ENCODE data around the gene ATP2A1.
A peak's percentile ranks its signal among the peaks of the same experiment; 100 is the strongest.

ATP2A1 gene
- long read RNA-seq, partial matches to known transcripts = 4 of 5 reads
- long read RNA-seq, other reads (novel, unspliced or antisense) = 1 of 5 reads

DNA sequence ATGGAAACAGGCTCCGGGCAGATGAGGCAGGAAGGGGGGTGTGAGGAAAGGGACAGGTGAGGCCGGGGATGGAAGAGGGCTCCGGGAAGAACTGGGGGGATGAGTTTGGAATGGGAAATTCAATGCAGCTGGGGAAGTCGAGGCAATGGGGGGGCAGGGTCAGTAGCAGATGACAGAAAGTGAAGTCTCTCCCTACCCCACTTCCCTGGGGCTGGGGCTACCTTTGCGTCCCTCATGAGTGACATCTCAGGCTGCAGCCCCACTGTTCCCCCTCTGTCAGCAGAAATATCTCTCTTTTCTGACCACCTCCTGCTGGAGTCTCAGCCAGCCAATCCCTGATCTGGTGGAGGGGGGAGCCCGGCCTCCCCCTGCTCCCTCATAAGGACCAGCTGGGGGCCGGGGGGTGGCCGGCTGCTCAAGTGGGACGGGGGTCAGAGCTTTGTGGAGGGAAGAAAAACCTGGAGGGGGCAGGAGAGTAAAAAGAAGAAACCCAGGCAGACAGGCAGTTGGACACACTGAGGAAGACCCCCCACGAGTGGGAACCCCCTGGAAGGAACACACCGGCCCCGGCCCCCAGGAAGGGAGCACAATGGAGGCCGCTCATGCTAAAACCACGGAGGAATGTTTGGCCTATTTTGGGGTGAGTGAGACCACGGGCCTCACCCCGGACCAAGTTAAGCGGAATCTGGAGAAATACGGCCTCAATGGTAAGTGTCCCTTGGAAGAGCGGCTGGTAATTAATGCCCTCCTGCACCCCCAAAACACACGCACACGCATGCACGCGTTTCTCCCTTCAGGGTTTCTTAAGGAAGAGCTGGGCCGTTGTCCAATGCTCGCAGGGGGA is at the start of gene ATP2A1:
Gene ATP2A1, plus strand, starts transcription at position 406 of the 844 bp plus-strand sequence. Its CDS starts 184 bp downstream, at position 590.
- DNase-seq (ENCODE audit: low read depth in 1 of 2, low spot score in 1 of 2) = no peak
- Histone ChIP-seq H3K27ac (replicated peaks) (no peak within 1 kb of the TSS), H3K27me3 (ENCODE audit: insufficient read depth, poor library complexity, severe bottlenecking) (no peaks in the 10 kb centered on the region), H3K4me3 (replicated peaks; ENCODE audit: insufficient read depth, low read length) (peak within 1 kb of the TSS; percentile 67)
- TF ChIP-seq, protein P1, sequence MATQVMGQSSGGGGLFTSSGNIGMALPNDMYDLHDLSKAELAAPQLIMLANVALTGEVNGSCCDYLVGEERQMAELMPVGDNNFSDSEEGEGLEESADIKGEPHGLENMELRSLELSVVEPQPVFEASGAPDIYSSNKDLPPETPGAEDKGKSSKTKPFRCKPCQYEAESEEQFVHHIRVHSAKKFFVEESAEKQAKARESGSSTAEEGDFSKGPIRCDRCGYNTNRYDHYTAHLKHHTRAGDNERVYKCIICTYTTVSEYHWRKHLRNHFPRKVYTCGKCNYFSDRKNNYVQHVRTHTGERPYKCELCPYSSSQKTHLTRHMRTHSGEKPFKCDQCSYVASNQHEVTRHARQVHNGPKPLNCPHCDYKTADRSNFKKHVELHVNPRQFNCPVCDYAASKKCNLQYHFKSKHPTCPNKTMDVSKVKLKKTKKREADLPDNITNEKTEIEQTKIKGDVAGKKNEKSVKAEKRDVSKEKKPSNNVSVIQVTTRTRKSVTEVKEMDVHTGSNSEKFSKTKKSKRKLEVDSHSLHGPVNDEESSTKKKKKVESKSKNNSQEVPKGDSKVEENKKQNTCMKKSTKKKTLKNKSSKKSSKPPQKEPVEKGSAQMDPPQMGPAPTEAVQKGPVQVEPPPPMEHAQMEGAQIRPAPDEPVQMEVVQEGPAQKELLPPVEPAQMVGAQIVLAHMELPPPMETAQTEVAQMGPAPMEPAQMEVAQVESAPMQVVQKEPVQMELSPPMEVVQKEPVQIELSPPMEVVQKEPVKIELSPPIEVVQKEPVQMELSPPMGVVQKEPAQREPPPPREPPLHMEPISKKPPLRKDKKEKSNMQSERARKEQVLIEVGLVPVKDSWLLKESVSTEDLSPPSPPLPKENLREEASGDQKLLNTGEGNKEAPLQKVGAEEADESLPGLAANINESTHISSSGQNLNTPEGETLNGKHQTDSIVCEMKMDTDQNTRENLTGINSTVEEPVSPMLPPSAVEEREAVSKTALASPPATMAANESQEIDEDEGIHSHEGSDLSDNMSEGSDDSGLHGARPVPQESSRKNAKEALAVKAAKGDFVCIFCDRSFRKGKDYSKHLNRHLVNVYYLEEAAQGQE (IDR thresholded peaks at IDR 0.05; ENCODE audit: insufficient replicate concordance, low read depth) = no peak
- TF ChIP-seq GABPA (IDR thresholded peaks at IDR 0.05; ENCODE audit: low read depth) (no peak), SPI1 (IDR thresholded peaks at IDR 0.05; ENCODE audit: borderline replicate concordance, low read depth) (no peak), POLR2AphosphoS5 (IDR thresholded peaks at IDR 0.05; ENCODE audit: low read depth) (no peak)
- TF ChIP-seq, protein P2, sequence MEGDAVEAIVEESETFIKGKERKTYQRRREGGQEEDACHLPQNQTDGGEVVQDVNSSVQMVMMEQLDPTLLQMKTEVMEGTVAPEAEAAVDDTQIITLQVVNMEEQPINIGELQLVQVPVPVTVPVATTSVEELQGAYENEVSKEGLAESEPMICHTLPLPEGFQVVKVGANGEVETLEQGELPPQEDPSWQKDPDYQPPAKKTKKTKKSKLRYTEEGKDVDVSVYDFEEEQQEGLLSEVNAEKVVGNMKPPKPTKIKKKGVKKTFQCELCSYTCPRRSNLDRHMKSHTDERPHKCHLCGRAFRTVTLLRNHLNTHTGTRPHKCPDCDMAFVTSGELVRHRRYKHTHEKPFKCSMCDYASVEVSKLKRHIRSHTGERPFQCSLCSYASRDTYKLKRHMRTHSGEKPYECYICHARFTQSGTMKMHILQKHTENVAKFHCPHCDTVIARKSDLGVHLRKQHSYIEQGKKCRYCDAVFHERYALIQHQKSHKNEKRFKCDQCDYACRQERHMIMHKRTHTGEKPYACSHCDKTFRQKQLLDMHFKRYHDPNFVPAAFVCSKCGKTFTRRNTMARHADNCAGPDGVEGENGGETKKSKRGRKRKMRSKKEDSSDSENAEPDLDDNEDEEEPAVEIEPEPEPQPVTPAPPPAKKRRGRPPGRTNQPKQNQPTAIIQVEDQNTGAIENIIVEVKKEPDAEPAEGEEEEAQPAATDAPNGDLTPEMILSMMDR (IDR thresholded peaks at IDR 0.05; ENCODE audit: insufficient read depth, low read length) = no peak

DNA sequence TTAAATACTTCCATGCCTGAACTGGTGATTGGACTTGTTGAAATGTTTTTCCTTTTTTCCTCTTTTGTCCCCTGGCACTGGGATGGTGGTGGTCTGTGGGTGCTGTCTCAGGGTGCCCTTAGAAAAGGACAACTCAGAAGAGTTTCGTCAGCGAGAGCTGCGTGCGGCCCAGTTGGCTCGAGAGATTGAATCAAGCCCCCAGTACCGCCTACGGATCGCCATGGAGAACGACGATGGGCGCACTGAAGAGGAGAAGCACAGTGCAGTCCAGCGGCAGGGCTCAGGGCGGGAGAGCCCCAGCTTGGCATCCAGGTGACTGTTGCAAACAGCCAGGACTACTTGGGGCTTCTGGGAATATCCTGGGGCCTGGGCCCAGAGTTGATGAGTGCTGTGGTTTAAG is 48.5 kb upstream of the ATP2A1 start:
- H3K27ac ChIP-seq (replicated peaks) = no peak overlapping the region
- no peak overlapping the region for H3K4me3 ChIP-seq (replicated peaks; ENCODE audit: insufficient read depth, low read length)
- TF ChIP-seq SPI1 (IDR thresholded peaks at IDR 0.05; ENCODE audit: borderline replicate concordance, low read depth) (no peak), GABPA (IDR thresholded peaks at IDR 0.05; ENCODE audit: low read depth) (no peak), POLR2AphosphoS5 (IDR thresholded peaks at IDR 0.05; ENCODE audit: low read depth) (no peak)
- TF ChIP-seq, protein P2 (IDR thresholded peaks at IDR 0.05; ENCODE audit: insufficient read depth, low read length) = no peak
- no peak for DNase-seq (ENCODE audit: low read depth in 1 of 2, low spot score in 1 of 2)
- no peaks in the 10 kb centered on the region for H3K27me3 ChIP-seq (ENCODE audit: insufficient read depth, poor library complexity, severe bottlenecking)

DNA sequence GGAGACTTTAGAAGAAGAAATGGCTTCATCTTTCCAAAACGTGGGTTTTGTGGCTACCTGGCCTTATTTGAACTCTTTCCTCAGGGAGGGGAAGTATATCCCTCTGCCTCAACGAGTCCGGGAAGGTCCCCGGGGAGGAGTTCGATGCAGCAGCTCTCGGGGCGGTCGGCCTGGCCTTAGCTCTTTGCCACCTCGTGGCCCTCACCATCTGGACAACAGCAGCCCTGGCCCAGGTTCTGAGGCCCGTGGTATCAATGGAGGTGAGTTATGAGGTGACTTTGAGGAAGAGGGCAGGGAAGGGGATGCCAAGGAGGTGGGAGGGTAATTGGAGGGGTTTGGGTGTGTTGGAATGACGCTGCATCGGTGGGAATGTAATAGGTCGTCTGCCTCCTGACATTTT is 47.8 kb upstream of the ATP2A1 start:
- Histone ChIP-seq H3K27me3 (ENCODE audit: insufficient read depth, poor library complexity, severe bottlenecking) (no peaks in the 10 kb centered on the region), H3K27ac (replicated peaks) (no peak overlapping the region), H3K4me3 (replicated peaks; ENCODE audit: insufficient read depth, low read length) (no peak overlapping the region)
- no peak for DNase-seq (ENCODE audit: low read depth in 1 of 2, low spot score in 1 of 2)
- TF ChIP-seq, protein P2 (IDR thresholded peaks at IDR 0.05; ENCODE audit: insufficient read depth, low read length) = no peak
- TF ChIP-seq POLR2AphosphoS5 (IDR thresholded peaks at IDR 0.05; ENCODE audit: low read depth) = no peak
- TF ChIP-seq GABPA (IDR thresholded peaks at IDR 0.05; ENCODE audit: low read depth) = no peak
- TF ChIP-seq, protein P1 (IDR thresholded peaks at IDR 0.05; ENCODE audit: insufficient replicate concordance, low read depth) = no peak
- TF ChIP-seq SPI1 (IDR thresholded peaks at IDR 0.05; ENCODE audit: borderline replicate concordance, low read depth) = no peak

Data from HL-60 (cell line).